Measurements from ENCODE around the gene TIAM1. TPM values are rescaled to one million over a fixed set of nuclear protein-coding genes. Genes with fewer than 3 reads are reported as not detected.

TIAM1 gene
- total and polyA plus RNA-seq, 2 of the 8 experiments (the other 6 are each of a cell fraction or from before 2014, with no cell fraction given) = 10.1 to 30.7 TPM

DNA sequence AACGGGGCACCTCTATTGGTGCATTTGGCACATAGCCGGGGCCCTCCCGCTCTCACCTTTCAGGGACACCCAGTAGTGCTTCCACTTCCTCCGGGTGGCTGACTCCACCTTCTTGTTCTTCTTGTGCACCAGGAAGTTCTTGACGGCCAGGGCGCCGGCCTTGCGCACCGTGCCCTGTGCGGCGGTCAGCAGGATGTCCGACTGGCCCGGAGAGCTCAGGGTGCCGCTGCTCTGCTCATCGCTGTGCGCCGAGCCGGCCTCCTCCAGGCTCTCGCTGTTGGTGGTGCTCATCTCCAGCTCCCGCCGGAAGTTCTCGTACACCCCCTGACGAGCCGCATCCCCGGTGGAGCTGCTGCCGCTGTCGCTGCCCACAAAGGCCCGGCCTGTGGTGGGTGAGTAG is 92.4 kb downstream of the TIAM1 start:
- H3K27ac ChIP-seq (ENCODE audit: low read depth, low read length) = no peak overlapping the region
- H3K27me3 ChIP-seq (replicated peaks in 1 of 4; ENCODE audit: control insufficient read depth in 3 of 4, extremely low read depth in 1 of 4, insufficient read depth in 3 of 4, low read length in 3 of 4) = no peaks in the 10 kb centered on the region
- TF ChIP-seq, protein P1, sequence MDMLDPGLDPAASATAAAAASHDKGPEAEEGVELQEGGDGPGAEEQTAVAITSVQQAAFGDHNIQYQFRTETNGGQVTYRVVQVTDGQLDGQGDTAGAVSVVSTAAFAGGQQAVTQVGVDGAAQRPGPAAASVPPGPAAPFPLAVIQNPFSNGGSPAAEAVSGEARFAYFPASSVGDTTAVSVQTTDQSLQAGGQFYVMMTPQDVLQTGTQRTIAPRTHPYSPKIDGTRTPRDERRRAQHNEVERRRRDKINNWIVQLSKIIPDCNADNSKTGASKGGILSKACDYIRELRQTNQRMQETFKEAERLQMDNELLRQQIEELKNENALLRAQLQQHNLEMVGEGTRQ (IDR thresholded peaks at IDR 0.05; ENCODE audit: low read length) = no peak
- TF ChIP-seq CHD2 (IDR thresholded peaks at IDR 0.05; ENCODE audit: low read length) (no peak), CTBP2 (IDR thresholded peaks at IDR 0.05; ENCODE audit: borderline replicate concordance, insufficient read depth, insufficient read length, low read length) (no peak), SUZ12 (IDR thresholded peaks at IDR 0.05; ENCODE audit: low read length) (no peak)
- no peaks in the 10 kb centered on the region for H4K20me1 ChIP-seq (replicated peaks in 1 of 2; ENCODE audit: control insufficient read depth in 1 of 2, insufficient read depth in 2 of 2, low read length in 2 of 2)
- WGBS, 2 experiments (ENCODE audit: extremely low coverage in 1 of 2, insufficient coverage in 1 of 2, insufficient read length in 1 of 2, insufficient replicate concordance in 2 of 2, low coverage in 1 of 2, low lambda C conversion rate in 2 of 2, missing lambda C conversion rate in 1 of 2) = 93% methylated on average over 26 of the region's 28 CpGs; no CpG with 5 or more reads in 1 of the 2 experiments
- H3K4me1 ChIP-seq (replicated peaks in 1 of 4; ENCODE audit: control insufficient read depth in 3 of 4, insufficient read depth in 4 of 4, low read length in 3 of 4) = peaks cover 0 to 8% (median 5%) of the 10 kb centered on the region in 4 experiments; a peak in 5 of 7 replicates
- CTCF ChIA-PET (ENCODE audit: partially characterized antibody) = interaction anchor here (1.1 to 2.0 kb wide), 2 partner anchors 16 to 167 kb away, joined by 4 to 5 read pairs; no protein-coding TSS in a partner anchor
- no peak overlapping the region for H3K4me2 ChIP-seq (ENCODE audit: insufficient read depth in 1 of 2, low read depth in 2 of 2, low read length in 2 of 2)
- FAIRE-seq (no peak), DNase-seq (ENCODE audit: low read depth in 1 of 2, low spot score in 2 of 2) (no peak)
- H2BK20ac ChIP-seq (ENCODE audit: low read length) = no peak overlapping the region
- POLR2A ChIA-PET (ENCODE audit: partially characterized antibody) = interaction anchor here (0.6 kb wide), 1 partner anchor 147 kb away, joined by 4 read pairs; no protein-coding TSS in a partner anchor
- no peak overlapping the region for H3K14ac ChIP-seq (ENCODE audit: insufficient read length)
- H2AFZ ChIP-seq (ENCODE audit: low read length) = no peak overlapping the region
- no peaks in the 10 kb centered on the region for H3K36me3 ChIP-seq (ENCODE audit: control insufficient read depth in 2 of 4, insufficient read depth in 4 of 4, low read length in 3 of 4)
- no peak overlapping the region for H2BK12ac ChIP-seq (ENCODE audit: low read depth, low read length)
- H3K9ac ChIP-seq (replicated peaks in 1 of 4; ENCODE audit: extremely low read depth in 1 of 4, low read depth in 3 of 4, low read length in 3 of 4) = no peak overlapping the region
- no peak overlapping the region for H2BK120ac ChIP-seq (replicated peaks; ENCODE audit: low read depth, low read length)
- no peaks in the 10 kb centered on the region for H3K9me3 ChIP-seq (ENCODE audit: insufficient read depth in 2 of 2, low read depth in 1 of 2, low read length in 1 of 2)
- no peak overlapping the region for H2BK15ac ChIP-seq (ENCODE audit: low read length)
- H3K4ac ChIP-seq (replicated peaks; ENCODE audit: insufficient read length, low read depth, low read length) = no peak overlapping the region
- H2BK5ac ChIP-seq (ENCODE audit: low read depth, low read length) = no peak overlapping the region
- H4K91ac ChIP-seq (replicated peaks; ENCODE audit: insufficient read length, low read length) = no peak overlapping the region
- no peak overlapping the region for H4K8ac ChIP-seq (ENCODE audit: extremely low read depth, insufficient read depth, low read length)
- no peak overlapping the region for H3K56ac ChIP-seq (replicated peaks; ENCODE audit: insufficient read length, low read depth, low read length)
- no peak overlapping the region for H4K5ac ChIP-seq (ENCODE audit: insufficient read length, low read depth, low read length)
- H3K79me1 ChIP-seq (ENCODE audit: low read depth, low read length) = peaks cover 3% of the 10 kb centered on the region; the same call in 1 of the 2 replicates
- H3K18ac ChIP-seq (ENCODE audit: extremely low read depth, low read length) = no peak overlapping the region
- 0 out of 4 replicates have a peak, but pooled peaks cover 0 to 2% of the 10 kb centered on the region in 2 experiments for H3K79me2 ChIP-seq (ENCODE audit: control insufficient read depth in 1 of 2, insufficient read depth in 2 of 2, low read length in 2 of 2)
- no peak overlapping the region for H2AK5ac ChIP-seq (ENCODE audit: low read depth, low read length)
- H3K4me3 ChIP-seq (ENCODE audit: extremely low read depth in 1 of 4, insufficient read depth in 2 of 4, low read depth in 3 of 4, low read length in 4 of 4) = no peak overlapping the region
- H3K23me2 ChIP-seq (ENCODE audit: low read depth, low read length) = no peaks in the 10 kb centered on the region; the same call in 1 of the 2 replicates
- no peak overlapping the region for H3K23ac ChIP-seq (ENCODE audit: insufficient read length)
